HCT116 (cell line): Measurements from ENCODE around the gene PPP1R15A.

Experiments used
- CTCF ChIP-seq, 3 experiments: fragments of 200-600 bp in 1 of 3; sonication (generic) in 1 of 3; IDR thresholded peaks in 2 of 3; conservative IDR thresholded peaks in 1 of 3; 2 replicates each; pipeline ENCODE4 v1.5.1; 2012 to 2017; ENCODE audit warnings: low read depth in 2 of 3, low read length in 2 of 3, antibody characterized with exemption in 1 of 3, borderline replicate concordance in 1 of 3, control low read depth in 1 of 3, mild to moderate bottlenecking in 1 of 3, mixed read lengths in 1 of 3, mixed run types in 1 of 3, moderate library complexity in 1 of 3; ENCODE audit not compliant: insufficient read depth in 1 of 3
- POLR2AphosphoS5 ChIP-seq: IDR thresholded peaks from 2 replicates; pipeline ENCODE4 v1.6.1; 2011; ENCODE audit warnings: mild to moderate bottlenecking, low read depth, low read length, moderate library complexity
- REST ChIP-seq: IDR thresholded peaks from 2 replicates; pipeline ENCODE4 v1.6.1; 2012; ENCODE audit warnings: low read depth
- ZNF274 ChIP-seq: fragments of 200-500 bp; sonication (Bioruptor generic); IDR thresholded peaks from 2 replicates; pipeline ENCODE4 v1.6.1; 2014; ENCODE audit warnings: mild to moderate bottlenecking, low read depth, low read length, inconsistent platforms

GRCh38 chr19:48895226-48895625 lies 23.0 kb downstream of the PPP1R15A start:
- TF ChIP-seq CTCF (IDR thresholded peaks at IDR 0.05 in 2 of 3, conservative IDR thresholded peaks at IDR 0.05 in 1 of 3; ENCODE audit: borderline replicate concordance in 1 of 3, insufficient read depth in 1 of 3, low read depth in 2 of 3, low read length in 2 of 3) (no peak), POLR2AphosphoS5 (no peak), ZNF274 (no peak), REST (no peak)
